M059J (cell line): Measurements from ENCODE around the gene GARRE1. TPM values are rescaled to one million over a fixed set of nuclear protein-coding genes. Genes with fewer than 3 reads are reported as not detected.
"Not testable (repeated sequence)": the region's sequence is repeated elsewhere in the genome, so short reads cannot be mapped to it uniquely, and the experiment has no call there.

ENCODE experiments used
- DNase-seq: peaks from one replicate; pipeline ENCODE4 v3.0.0-alpha.2; 2012; ENCODE audit warnings: low read depth
- total RNA-seq: library from RNA; depleted of rRNA; stranded (reverse); fragments of >200 nt; shearing (Covaris generic); gene quantifications from 2 replicates; pipeline ENCODE4 v1.2.3, GENCODE V29; 2014; rRNA removed

The GARRE1 gene, protein sequence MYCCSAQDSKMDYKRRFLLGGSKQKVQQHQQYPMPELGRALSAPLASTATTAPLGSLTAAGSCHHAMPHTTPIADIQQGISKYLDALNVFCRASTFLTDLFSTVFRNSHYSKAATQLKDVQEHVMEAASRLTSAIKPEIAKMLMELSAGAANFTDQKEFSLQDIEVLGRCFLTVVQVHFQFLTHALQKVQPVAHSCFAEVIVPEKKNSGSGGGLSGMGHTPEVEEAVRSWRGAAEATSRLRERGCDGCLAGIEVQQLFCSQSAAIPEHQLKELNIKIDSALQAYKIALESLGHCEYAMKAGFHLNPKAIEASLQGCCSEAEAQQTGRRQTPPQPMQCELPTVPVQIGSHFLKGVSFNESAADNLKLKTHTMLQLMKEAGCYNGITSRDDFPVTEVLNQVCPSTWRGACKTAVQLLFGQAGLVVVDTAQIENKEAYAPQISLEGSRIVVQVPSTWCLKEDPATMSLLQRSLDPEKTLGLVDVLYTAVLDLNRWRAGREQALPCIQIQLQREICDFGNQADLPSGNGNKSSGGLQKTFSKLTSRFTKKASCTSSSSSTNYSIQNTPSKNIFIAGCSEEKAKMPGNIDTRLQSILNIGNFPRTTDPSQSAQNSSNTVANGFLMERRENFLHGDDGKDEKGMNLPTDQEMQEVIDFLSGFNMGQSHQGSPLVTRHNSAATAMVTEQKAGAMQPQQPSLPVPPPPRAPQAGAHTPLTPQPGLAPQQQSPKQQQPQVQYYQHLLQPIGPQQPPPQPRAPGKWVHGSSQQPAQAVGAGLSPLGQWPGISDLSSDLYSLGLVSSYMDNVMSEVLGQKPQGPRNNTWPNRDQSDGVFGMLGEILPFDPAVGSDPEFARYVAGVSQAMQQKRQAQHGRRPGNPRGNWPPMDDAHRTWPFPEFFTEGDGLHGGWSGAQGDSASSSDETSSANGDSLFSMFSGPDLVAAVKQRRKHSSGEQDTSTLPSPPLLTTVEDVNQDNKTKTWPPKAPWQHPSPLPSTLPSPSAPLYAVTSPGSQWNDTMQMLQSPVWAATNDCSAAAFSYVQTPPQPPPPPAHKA (N-terminal part only)
- total RNA-seq: 8.4 and 12.4 TPM in 2 replicates

DNA sequence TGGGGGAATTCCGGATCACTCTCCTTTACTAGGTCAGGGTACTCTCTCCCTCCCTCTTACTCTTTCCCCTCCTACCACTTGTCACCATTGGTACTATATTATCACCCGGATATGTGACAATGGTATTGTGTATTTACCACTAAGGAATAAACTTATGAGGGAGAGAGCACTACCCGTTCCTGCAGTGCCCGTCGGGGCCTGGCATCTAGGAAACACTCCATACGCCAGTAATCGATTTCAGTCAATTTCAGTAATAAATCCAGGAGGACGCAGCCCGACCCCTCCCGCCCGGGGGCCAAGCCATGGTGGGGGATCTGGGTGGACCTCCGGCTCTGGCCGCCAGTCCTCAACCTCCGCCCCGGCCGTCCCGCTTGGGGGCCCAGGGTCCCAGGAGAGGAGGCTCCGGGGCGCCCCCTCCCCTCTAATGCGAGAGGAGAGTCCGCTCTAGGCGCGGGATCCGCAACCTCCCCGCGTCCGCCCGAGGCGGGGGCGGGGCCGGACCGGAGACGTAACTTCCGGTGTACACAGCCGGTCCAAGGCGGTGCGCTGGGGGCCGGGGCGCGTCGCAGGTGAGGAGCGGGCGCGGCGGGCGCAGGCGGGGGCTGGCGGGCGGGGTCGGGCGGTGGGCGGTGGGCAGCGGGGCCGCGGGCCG, at the start of gene GARRE1:
Gene GARRE1 (plus strand): TSS at position 509 of the 652 bp plus-strand sequence. CDS start 45,920 bp downstream, outside the sequence.
- DNase-seq: peak; percentile 68

DNA sequence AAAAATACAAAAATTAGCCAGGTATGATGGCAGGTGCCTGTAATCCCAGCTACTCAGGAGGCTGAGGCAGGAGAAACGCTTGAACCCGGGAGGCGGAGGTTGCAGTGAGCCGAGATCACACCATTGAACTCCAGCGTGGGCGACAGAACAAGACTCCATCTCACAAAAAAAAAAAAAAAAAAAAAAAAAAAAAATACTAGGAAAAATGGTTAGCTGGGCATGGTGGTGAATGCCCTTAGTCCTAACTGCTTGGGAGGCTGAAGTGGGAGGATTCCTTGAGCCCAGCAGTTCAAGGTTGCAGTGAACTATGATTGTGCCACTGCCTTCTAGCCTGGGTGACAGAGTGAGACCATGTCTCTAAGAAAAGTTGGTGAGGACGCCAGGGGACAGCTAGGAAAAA, 49.0 kb upstream of the GARRE1 start:
- DNase-seq: not testable (repeated sequence)

DNA sequence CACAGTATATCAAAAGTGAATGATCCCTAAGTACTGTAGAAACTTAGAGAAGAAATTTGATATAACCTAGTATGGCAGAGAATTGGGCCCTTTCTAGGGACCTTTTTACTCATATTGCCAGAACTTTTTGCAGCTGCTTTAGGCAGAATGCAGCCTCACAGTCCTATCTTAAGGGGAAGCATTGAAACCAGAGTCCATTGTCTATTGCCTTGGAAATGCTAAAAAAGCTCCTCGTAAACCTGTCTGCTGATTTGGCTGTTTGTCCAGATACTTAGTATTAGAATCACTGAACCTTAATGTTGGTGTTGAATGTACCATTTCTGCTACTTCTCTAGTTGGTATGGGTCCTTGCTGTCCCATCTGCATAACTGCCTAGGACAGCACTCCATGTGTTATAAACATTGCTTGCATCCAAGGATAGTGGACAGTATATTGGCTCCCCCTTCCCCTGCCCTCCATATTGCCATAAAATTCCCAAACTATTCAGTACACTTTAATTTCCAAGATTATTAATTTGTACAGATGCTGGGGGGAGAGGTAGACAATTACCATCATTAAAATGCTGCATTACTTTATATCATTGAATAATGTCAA, 46.0 kb upstream of the GARRE1 start:
- no peak for DNase-seq

DNA sequence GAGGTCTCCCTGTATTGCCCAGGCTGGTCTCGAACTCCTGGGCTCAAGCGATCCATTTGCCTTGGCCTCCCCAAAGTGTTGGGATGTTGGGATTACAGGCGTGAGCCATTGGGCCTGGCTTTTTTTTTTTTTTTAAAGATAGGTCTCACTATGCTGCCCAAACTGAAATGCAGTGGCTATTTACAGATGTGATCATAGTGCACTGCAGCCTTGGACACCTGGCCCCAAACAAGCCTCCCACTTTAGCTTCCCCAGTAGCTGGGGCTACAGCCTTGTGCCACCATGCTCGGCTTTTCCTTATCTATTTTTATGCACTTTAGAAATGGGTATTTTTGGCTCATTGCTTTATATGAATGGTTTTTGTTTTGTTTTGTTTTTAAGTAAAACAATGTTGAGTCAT, 44.6 kb upstream of the GARRE1 start:
- no peak for DNase-seq

DNA sequence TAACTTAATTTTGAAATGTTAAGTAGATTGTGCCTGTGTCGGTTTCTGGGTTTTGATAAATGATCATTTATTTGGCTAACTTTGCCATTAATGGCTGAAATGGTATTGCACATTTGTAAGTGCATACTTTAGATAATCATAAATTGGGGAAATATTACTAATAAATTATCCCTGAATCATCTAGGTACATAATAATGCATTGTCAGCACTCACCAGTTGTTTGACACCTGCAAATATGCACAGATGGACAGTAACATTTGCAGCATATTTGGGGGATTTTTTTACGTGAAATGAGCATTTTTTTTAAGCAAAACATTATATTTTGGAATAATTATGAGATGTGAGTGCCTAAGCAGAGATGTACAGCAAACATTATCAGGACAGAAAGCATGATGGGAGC, 41.1 kb upstream of the GARRE1 start:
- DNase-seq: no peak

DNA sequence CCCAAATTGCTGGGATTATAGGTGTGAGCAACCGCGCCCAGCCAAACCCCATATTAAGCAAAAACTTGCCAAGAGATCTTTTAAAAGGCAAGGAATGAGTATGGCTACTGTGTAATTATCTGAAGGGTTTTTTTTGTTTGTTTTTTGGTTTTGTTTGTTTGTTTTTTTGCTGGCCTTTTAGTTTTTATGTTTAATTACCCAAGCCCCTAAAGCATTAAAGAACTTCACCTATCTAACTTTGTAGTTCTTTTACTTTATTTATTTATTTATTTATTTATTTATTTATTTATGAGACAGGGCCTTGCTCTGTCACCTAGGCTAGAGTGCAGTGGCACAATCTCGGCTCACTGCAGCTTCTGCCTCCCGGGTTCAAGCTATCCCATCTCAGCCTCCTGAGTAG, 40.3 kb upstream of the GARRE1 start:
- DNase-seq: no peak

DNA sequence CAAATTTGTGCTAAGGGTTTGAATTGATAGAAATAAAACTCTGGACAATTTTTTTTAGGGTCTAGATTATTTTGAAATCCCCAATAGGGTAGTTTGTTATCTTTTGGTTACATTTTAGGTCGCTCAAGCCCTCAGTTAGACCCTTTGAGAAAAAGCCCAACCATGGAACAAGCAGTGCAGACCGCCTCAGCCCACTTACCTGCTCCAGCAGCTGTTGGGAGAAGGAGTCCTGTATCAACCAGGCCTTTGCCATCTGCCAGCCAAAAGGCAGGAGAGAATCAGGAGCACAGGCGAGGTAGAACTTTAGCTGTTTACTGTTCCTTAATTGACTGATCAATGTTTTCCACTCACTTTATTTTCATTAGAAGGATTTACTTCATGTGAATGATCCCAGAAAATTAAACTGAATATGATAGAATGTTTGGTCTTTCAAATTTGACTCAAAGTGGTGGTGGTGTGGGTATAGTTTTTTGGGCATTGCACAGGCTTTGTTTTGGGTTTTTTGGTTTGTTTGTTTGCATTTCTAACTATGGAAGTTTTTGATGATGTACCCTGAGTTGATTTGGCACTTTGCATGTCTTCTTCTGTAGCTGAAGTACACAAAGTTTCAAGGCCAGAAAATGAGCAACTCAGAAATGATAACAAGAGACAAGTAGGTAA, 39.2 kb upstream of the GARRE1 start:
- DNase-seq: no peak

DNA sequence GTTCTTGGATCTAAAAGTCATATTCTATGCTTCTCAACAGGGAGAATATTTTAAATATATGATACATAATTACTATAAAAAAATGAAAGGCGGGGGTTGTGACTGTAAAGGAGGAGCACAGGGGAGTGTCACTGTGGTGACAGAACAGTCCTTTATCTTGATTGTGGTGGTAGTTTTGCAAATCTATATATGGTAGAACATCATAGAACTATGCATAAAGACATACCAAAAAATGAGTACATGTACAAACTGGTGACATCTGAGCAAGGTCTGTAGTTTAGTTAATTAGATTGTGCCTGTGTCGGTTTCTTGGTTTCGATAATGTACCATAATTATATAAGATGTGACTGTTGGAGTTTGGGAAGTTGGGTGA, 38.7 kb upstream of the GARRE1 start:
- DNase-seq: no peak

DNA sequence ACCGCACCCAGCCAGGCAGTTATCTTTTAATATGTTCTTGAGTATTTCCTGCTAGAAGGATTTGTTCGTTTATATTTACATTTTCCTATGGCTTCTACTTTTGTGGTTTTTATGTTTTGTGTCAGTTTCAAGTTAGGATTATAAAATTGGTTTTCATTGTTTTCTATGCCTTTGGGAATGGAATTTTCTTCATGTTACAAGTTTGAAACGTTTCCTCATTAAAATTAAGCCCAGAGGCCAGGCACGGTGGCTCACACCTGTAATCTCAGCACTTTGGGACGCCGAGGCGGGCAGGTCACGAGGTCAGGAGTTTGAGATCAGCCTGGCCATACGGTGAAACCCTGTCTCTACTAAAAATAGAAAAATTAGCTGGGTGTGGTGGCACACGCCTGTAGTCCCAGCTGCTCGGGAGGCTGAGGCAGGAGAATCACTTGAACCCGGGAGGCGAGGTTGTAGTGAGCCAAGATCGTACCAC, 37.6 kb upstream of the GARRE1 start:
- DNase-seq: not testable (repeated sequence)

DNA sequence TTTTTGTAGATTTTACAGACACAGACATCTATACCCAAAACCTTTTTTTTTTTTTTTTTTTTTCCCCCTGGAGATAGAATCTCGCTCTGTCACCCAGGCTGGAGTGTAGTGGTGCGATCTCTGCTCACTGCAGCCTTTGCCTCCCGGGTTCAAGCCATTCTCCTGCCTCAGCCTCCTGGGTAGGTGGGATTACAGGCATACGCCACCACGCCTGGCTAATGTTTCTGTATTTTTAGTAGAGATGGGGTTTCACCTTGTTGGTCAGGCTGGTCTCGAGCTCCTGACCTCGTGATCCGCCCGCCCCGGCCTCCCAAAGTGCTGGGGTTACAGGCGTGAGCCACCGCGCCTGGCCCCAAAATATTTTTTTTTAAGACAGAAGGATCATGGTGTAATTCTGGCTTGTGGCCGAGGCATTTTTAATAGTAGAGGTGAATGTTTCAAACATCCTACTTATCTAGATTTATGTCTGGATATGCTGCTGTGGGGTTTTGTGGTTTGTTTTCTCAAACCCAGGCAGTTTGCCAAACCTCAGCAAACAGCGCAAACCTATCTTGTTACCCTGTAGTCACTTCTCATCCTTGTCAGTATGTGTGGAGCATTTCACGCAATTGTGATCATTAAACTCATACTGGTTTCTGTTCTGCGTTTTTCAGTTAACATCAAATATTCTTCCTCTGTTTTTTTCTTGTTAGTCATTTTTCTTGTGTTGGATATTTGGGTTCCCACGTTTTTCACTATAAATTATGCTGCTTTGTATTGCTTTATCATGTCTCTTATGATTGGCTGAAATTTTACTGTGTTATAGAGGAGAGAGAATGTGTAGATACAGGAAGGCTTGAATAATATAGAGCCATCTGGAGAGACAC, 36.2 kb upstream of the GARRE1 start:
- peak; percentile 97 for DNase-seq

DNA sequence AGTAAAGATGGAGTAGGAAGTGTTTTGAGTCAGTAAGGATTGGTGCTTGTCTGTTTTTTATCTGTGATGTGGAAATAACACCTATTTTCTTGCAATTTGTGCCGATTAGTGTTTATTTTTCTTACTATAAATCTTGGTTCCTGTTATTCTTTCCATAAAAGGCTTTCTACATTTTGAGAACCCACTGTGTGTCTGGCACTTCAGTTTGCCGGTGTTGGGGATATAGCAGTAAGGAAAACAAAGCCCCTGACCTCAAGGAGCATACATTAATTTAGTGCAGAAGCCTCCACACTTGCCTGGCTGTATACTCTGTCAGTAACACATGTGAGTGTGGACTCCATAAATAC, 35.6 kb upstream of the GARRE1 start:
- no peak for DNase-seq

DNA sequence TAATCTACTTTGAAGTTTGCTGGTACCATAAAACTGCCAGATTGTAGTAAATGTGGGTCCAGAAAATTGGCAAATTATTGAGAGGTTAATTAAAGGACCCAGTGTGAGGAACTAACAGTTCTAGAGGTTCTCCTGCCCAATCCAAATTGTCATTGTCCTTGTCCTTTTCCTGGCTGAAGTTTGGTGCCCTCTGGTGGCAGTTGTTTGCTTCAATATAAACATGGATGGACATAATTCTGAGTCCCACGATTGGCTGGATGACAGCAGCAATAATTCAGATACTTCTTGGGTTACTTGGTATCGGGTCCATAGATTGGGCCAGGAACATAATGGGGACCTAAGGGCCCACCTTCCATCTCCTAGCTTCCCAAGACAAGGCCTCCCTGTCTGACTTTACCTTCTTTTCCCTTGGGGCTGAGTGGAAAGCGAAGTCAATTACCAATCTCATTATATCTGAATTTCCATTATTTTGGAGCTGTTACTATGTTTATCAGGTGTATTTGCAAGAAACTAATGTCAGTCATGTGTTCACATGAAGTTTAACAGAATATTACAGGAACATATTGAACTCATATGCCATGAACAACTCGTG, 33.8 kb upstream of the GARRE1 start:
- DNase-seq: peak; percentile 65

DNA sequence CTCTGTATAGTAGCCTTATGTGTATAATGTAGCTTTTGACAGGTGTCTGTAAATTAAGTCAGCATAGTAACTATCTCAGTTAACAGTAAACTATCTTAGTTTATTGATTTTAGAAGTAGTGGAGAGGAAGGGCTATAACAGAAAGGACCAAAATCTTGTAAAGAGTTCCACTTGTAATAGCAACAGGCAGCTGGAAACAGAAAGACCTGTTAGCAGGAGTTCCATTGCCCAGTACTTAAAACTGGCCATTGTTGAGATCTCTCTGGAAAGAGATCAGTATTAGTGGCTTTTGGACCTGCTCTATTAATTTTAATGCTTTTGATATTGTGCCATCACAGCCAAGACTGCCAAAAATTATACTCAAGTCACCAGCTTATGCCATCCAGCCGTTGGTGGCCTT, 32.0 kb upstream of the GARRE1 start:
- DNase-seq: no peak

DNA sequence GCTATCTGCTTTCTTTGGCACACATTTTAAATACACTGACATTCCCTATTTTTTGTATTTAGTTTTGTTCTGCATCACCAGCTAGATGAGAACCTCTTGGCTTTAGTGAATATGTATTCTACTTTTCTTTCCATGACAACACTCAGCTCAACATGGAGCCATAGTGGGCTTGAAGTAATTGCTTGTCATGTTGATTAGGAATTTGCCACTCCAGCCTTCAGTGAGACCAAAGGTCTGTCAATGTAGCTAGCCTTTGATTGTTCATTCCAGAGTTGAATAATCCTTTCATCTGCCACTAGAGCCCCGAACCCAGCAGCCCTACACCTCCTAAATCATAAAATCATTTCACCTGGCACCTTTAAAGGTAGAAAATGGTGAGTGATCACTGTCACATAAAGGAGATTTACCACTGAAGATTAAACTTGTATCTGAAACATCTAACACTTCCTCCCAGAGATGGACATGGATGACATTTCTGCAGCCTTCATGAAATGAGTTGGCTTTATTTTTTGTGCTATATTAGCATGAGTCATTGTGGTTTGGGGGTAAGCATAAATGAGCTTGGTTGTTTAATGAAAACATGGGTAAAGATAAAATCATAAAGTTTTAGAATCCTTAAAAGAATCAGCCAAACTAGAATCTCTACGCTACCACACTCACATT, 29.2 kb upstream of the GARRE1 start:
- peak; percentile 72 for DNase-seq

DNA sequence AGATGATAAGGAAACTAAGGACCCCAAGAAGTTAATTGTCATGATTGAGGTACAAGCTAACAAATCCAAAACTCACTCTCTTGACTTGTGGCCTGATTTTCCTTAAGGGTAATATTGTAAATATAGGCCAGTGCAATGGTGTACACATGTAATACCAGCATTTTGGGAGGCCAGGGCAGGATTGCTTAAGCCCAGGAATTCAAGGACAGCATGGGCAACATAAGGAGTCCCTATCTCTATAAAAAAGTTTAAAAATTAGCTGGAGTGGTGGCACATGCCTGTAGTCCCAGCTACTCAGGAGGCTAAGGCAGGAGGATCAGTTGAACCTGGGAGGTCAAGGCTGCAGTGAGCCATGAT, 28.7 kb upstream of the GARRE1 start:
- no peak for DNase-seq

DNA sequence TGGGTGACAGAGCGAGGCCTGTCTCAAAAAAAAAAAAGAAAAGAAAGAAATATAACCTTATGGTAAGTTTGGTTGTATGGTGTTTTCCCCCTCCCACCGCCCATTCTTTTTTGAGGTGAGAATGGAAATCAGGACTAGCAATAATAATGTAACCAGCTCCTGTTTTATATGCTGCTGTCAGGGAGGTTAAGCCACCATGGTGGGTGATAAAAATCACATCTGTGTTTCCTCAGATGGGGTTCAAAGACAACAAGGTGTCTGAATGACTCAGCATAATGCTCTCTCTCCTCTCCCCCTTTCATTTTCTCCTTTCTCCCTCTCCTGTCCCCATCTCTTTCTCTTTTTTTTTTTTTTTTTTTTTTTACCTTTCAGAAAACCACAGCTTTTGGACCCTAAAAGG, 28.3 kb upstream of the GARRE1 start:
- DNase-seq: no peak

DNA sequence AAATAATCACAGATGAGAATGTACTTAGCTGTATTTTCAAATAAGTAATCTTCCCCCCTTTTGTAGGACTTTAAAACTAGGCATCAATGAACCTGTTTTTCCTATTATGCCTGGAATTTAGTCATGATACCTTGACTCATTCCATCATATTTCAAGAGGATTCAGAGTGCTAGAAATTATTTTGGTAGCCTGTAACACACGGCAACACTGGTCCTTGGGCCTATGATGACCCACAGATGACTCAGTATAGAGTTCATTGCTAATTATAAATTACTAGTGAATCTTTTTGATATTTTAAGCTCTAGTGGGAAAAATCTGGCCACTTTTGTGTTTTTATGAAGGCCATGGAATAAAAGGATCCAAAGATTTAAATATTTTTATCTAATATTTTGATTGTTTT, 26.0 kb upstream of the GARRE1 start:
- peak; percentile 44 for DNase-seq

DNA sequence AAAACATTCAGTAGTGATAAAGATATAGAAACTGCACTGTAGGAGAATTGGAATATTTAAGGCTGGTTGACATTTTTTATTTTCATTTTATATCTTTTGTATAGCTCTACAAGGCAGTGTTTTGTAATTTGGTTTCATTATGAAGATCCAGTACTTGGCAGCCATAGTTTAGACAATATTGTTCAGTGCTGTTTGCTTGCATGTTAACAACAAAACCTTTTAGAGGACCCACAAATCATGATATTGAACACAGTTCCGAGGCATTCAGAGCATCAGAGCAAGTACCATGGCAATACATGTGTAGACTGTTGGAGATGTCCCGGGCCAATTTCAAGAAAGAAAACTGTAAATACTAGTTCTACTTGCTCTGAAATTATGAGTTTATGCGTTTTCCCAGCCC, 25.6 kb upstream of the GARRE1 start:
- DNase-seq: no peak

DNA sequence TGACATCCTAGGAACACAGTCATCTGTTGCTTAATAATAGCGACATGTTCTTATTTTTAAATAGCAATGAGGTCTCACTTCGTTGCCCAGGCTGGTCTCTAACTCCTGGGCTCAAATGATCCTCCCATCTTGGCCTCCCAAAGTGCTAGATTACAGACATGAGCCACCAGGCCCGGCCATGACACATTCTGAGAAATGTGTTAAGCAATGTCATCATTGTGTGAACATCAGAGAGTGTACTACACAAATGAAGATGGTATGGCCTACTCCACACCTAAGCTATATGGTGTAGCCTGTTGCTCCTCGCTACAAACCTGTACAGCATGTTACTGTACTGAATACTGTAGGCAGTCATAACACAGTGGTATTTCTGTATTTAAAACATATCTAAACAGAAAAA, 24.6 kb upstream of the GARRE1 start:
- DNase-seq: no peak
